Ovary (tissue), 9 donors: ENCODE data around the gene SMG6. TPM values are rescaled to one million over a fixed set of nuclear protein-coding genes. Genes with fewer than 3 reads are reported as not detected.

Experiments used
- DNase-seq, 5 donors: peaks; one replicate each; pipeline ENCODE4 v3.0.0-alpha.2; 2019 to 2020
- H3K27ac ChIP-seq, 2 donors: fragments of 200-600 bp; one replicate each; pipeline versions ENCODE4 v1.5.1 to v1.8.0; 2019 to 2022
- H3K27me3 ChIP-seq: fragments of 200-600 bp; one replicate; pipeline ENCODE4 v1.8.0; 2022
- H3K36me3 ChIP-seq: fragments of 200-600 bp; sonication (generic); one replicate; pipeline ENCODE4 v1.5.1; 2019
- H3K4me1 ChIP-seq: one replicate; pipeline ENCODE4 v1.8.1; 2013; ENCODE audit warnings: mild to moderate bottlenecking, moderate library complexity; ENCODE audit not compliant: insufficient read depth
- H3K4me3 ChIP-seq: fragments of 200-600 bp; sonication (generic); one replicate; pipeline ENCODE4 v1.5.1; 2017
- H3K9me3 ChIP-seq, 2 donors: fragments of 200-600 bp in 1 of 2; sonication (generic) in 1 of 2; one replicate each; pipeline versions ENCODE4 v1.5.1 to v1.8.1; 2013 to 2019; ENCODE audit warnings: mild to moderate bottlenecking in 1 of 2, moderate library complexity in 1 of 2
- CTCF ChIP-seq, 3 donors: fragments of 450-650 bp in 2 of 3; fragments of 200-600 bp in 1 of 3; IDR thresholded peaks; one replicate each; pipeline versions ENCODE4 v1.5.1 to v1.8.0; 2016 to 2022; ENCODE audit warnings: antibody characterized with exemption in 3 of 3, mild to moderate bottlenecking in 1 of 3
- EP300 ChIP-seq: sonication (generic); formaldehyde crosslinking; IDR thresholded peaks from one replicate; pipeline ENCODE4 v1.6.1; 2017; ENCODE audit warnings: antibody characterized with exemption
- POLR2A ChIP-seq: fragments of 450-650 bp; IDR thresholded peaks from one replicate; pipeline ENCODE4 v1.6.1; 2017; ENCODE audit warnings: antibody characterized with exemption, mild to moderate bottlenecking, moderate library complexity
- WGBS, 3 donors: extraction: QIAGEN DNeasy Blood & Tissue Kit in 1 of 3; methylation state at CpG; one replicate each; pipeline versions ENCODE4 v1.1.5 to v1.1.7; 2013 to 2017; 5-methylcytosine and 5-hydroxymethylcytosine counted together
- intact Hi-C, 4 donors: fragments of 100-400 bp; cut with DNase I; formaldehyde crosslinking; loops; one replicate each; pipeline versions ENCODE4 v1.11.0 to v1.15.1; 2022 to 2023
- polyA plus RNA-seq, 2 donors: library from polyadenylated mRNA; stranded (reverse); fragments of 200-250 nt in 1 of 2; fragments of 350-450 nt in 1 of 2; fragmentation: Illumina TruSeq in 1 of 2; extraction: RNeasy Lipid Tissue Mini Kit (QIAGEN cat#74804) in 1 of 2; gene quantifications; one replicate each; pipeline ENCODE4 v1.2.3, GENCODE V29; 2013 to 2014
- total RNA-seq, 7 donors: library from RNA; depleted of rRNA in 2 of 7; stranded (reverse); fragments of >200 nt in 2 of 7; fragmentation: NEBNext Ultra II Directional in 3 of 7; extraction: Animal tissue kit (Norgen Biotek cat#: 25700) in 3 of 7; gene quantifications; one replicate each; pipeline versions ENCODE4 v1.1.0 to v1.2.4, GENCODE V29; 2016 to 2023
- donor health status: DM: no; HTN: no; CAD: no; lungs with moderate emphysema.
- donor health status: DM: no; HTN: no; CAD: no.
- donor health status: Bipolar disorder and iron deficiency.
- donor health status: DM: yes; HTN: yes; CAD: no.
- donor health status: DM: no; HTN: no; CAD: no.
- donor health status: DM: yes; HTN: yes; CAD: no.

Gene SMG6
- total and polyA plus RNA-seq, 9 donors: 33.8 to 66.0 (median 51.0) TPM

- Histone ChIP-seq H3K27me3 (no peaks in the 10 kb centered on the region), H3K4me3 (peak overlapping the region; percentile 53), H3K9me3 (no peaks in the 10 kb centered on the region), H3K36me3 (no peaks in the 10 kb centered on the region), H3K4me1 (peaks cover 11% of the 10 kb centered on the region), H3K27ac (peak overlapping the region; percentile 33 to 68)
- peak; percentile 43 to 76 (median 68) for DNase-seq
- WGBS, 3 donors: 15 to 40% (median 20%) methylated on average over 36 to 81 of the region's 81 CpGs
- intact Hi-C loops: no loop called here
- TF ChIP-seq EP300: no peak
- TF ChIP-seq POLR2A: no peak
- TF ChIP-seq CTCF (IDR thresholded peaks at IDR 0.05): no peak
Observed at GRCh38 chr17:2051061-2051932, 252.3 kb downstream of the SMG6 start.

DNA sequence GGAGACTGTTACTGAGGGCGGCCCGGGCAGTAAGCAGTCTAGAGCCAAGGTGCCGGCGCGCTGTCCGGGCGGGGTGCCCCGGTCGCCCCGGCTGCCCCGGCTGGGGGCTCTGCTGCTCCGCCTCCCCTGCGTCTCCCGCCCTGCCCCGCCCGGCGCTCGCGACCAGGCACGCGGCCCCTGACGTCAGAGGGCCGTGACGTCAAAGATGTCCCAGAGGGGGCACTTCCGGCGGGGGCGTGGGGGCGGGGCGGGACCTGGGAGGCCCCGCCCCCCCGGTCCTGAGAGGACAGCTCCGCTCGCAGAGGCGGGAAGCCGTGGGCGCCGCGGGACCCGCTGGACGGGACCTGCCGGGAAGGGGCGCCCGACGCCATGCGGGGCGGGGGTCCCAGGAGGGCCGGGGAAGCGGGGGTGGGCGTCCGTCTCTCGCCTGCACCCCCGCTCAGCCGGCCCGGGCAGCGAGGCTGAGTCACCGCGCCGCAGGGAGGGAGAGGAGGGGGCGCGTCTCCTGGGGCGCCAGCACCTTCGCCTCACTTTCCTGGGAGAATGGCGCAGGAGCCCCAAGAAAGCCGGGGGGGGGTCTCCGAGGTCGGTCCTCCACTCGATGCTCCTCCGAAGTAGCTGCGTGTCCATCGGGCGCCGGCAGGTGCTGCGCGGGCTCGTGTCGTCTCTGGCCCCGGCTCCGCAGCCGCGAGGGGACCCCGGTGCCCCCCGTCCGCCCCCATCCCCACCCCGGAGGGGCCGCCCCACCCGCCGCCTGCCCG, 253.1 kb downstream of the SMG6 start:
- peak; percentile 84 to 93 (median 93) for DNase-seq
- H3K9me3 ChIP-seq: no peaks in the 10 kb centered on the region
- no peaks in the 10 kb centered on the region for H3K27me3 ChIP-seq
- H3K4me1 ChIP-seq: peaks cover 10% of the 10 kb centered on the region
- H3K36me3 ChIP-seq: no peaks in the 10 kb centered on the region
- peak overlapping the region; percentile 46 to 68 for H3K27ac ChIP-seq
- peak; percentile 14 for TF ChIP-seq POLR2A
- no peak for TF ChIP-seq EP300
- TF ChIP-seq CTCF (IDR thresholded peaks at IDR 0.05): no peak
- peak overlapping the region; percentile 53 for H3K4me3 ChIP-seq
- intact Hi-C loops: no loop called here
- 1% methylated on average over 27 to 88 of the region's 88 CpGs for WGBS, 3 donors

GRCh38 chr17:2049333-2050299, 254.0 kb downstream of the SMG6 start:
- Histone ChIP-seq H3K4me3 (peak overlapping the region; percentile 53), H3K9me3 (no peaks in the 10 kb centered on the region), H3K27ac (peak overlapping the region; percentile 48 to 68), H3K4me1 (peaks cover 10% of the 10 kb centered on the region), H3K36me3 (no peaks in the 10 kb centered on the region), H3K27me3 (no peaks in the 10 kb centered on the region)
- TF ChIP-seq POLR2A (peak; percentile 64), CTCF (IDR thresholded peaks at IDR 0.05) (no peak)
- peak; percentile 89 to 95 (median 94) for DNase-seq
- intact Hi-C loops: no loop called here
- WGBS, 3 donors: 1 to 5% (median 2%) methylated on average over 31 to 104 of the region's 104 CpGs

DNA sequence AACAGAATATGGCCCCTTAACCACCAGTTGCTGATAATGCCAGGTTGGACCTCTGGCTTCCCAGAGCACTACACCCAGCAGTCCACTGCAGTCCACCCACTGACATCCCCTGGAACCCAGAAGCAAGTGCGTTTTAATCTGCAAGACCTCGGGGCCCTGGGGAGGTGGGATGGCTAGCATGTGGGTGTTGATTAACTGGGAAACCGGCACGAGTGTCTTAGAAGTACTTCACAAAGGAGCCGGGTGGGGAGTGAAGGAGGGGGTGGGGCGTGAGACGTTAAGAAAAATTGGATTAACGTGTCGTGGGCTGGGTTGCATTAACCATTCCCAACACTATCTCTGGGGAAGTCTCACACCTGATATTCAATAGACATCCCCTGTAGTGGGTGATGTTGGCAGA, 254.8 kb downstream of the SMG6 start:
- peak in 1 of 5 donors; percentile 35 for DNase-seq
- Histone ChIP-seq H3K27ac (no peak overlapping the region), H3K4me1 (peaks cover 10% of the 10 kb centered on the region), H3K27me3 (no peaks in the 10 kb centered on the region), H3K9me3 (no peaks in the 10 kb centered on the region), H3K36me3 (no peaks in the 10 kb centered on the region), H3K4me3 (no peak overlapping the region)
- WGBS, 3 donors: 5 to 6% (median 6%) methylated on average over 9 of the region's 9 CpGs
- intact Hi-C loops: no loop called here
- TF ChIP-seq CTCF (IDR thresholded peaks at IDR 0.05) (no peak), POLR2A (no peak), EP300 (no peak)
